ENCODE measurements around the gene SUGCT.
"Not testable (repeated sequence)": the region's sequence is repeated elsewhere in the genome, so short reads cannot be mapped to it uniquely, and the experiment has no call there.

SUGCT gene

GRCh38 chr7:40627361-40627760 is 492.6 kb downstream of the SUGCT start:
- not testable (repeated sequence) for DNase-seq (ENCODE audit: low read depth)

- no peak for DNase-seq (ENCODE audit: low read depth)
Observed at GRCh38 chr7:40629891-40630290, 495.1 kb downstream of the SUGCT start.

GRCh38 chr7:40634118-40634517 is 499.3 kb downstream of the SUGCT start:
- DNase-seq (ENCODE audit: low read depth) = no peak

GRCh38 chr7:40638545-40639320 is 503.9 kb downstream of the SUGCT start:
- DNase-seq (ENCODE audit: low read depth) = no peak

GRCh38 chr7:40640566-40640965 is 505.8 kb downstream of the SUGCT start:
- no peak for DNase-seq (ENCODE audit: low read depth)

- no peak for DNase-seq (ENCODE audit: low read depth)
Observed at GRCh38 chr7:40641701-40642100, 506.9 kb downstream of the SUGCT start.

- no peak for DNase-seq (ENCODE audit: low read depth)
Observed at GRCh38 chr7:40643664-40644063, 508.9 kb downstream of the SUGCT start.

- no peak for DNase-seq (ENCODE audit: low read depth)
Observed at GRCh38 chr7:40644454-40645188, 509.8 kb downstream of the SUGCT start.

- DNase-seq (ENCODE audit: low read depth) = no peak
Observed at GRCh38 chr7:40645197-40645596, 510.4 kb downstream of the SUGCT start.

GRCh38 chr7:40646717-40647116 is 511.9 kb downstream of the SUGCT start:
- DNase-seq (ENCODE audit: low read depth) = no peak

- DNase-seq (ENCODE audit: low read depth) = no peak
Observed at GRCh38 chr7:40647719-40648118, 512.9 kb downstream of the SUGCT start.

GRCh38 chr7:40649247-40649646 is 514.4 kb downstream of the SUGCT start:
- DNase-seq (ENCODE audit: low read depth) = no peak

- not testable (repeated sequence) for DNase-seq (ENCODE audit: low read depth)
Observed at GRCh38 chr7:40650903-40651302, 516.1 kb downstream of the SUGCT start.

GRCh38 chr7:40654171-40654570 is 519.4 kb downstream of the SUGCT start:
- DNase-seq (ENCODE audit: low read depth) = no peak

GRCh38 chr7:40655426-40655825 is 520.6 kb downstream of the SUGCT start:
- DNase-seq (ENCODE audit: low read depth) = no peak

GRCh38 chr7:40656349-40656748 is 521.5 kb downstream of the SUGCT start:
- DNase-seq (ENCODE audit: low read depth) = no peak

- peak; percentile 66 for DNase-seq (ENCODE audit: low read depth)
Observed at GRCh38 chr7:40658729-40659128, 523.9 kb downstream of the SUGCT start.

GRCh38 chr7:40659231-40659630 is 524.4 kb downstream of the SUGCT start:
- DNase-seq (ENCODE audit: low read depth) = no peak

GRCh38 chr7:40673285-40673684 is 538.5 kb downstream of the SUGCT start:
- DNase-seq (ENCODE audit: low read depth) = peak; percentile 39

GRCh38 chr7:40674316-40674715 is 539.5 kb downstream of the SUGCT start:
- DNase-seq (ENCODE audit: low read depth) = no peak

- DNase-seq (ENCODE audit: low read depth) = no peak
Observed at GRCh38 chr7:40675741-40676140, 540.9 kb downstream of the SUGCT start.

- no peak for DNase-seq (ENCODE audit: low read depth)
Observed at GRCh38 chr7:40676221-40676620, 541.4 kb downstream of the SUGCT start.

GRCh38 chr7:40680657-40681056 is 545.9 kb downstream of the SUGCT start:
- no peak for DNase-seq (ENCODE audit: low read depth)

- no peak for DNase-seq (ENCODE audit: low read depth)
Observed at GRCh38 chr7:40682696-40683095, 547.9 kb downstream of the SUGCT start.

Measured in GM04503 (cell line).